HTR-8/SVneo (cell line): ENCODE results near the gene MYH9.
A peak's percentile ranks its signal among the peaks of the same experiment; 100 is the strongest.

Experiments used
- DNase-seq: peaks from one replicate; pipeline ENCODE4 v3.0.0; 2011; ENCODE audit warnings: low spot score, mixed read lengths; ENCODE audit not compliant: insufficient read length
- FAIRE-seq: peaks from 2 replicates; lab custom pipeline; 2011; peaks lifted over from hg19 to GRCh38; lab: Jason Lieb, UNC

Gene MYH9

GRCh38 chr22:36334821-36335603 lies 52.8 kb downstream of the MYH9 start:
- DNase-seq = no peak
- no peak for FAIRE-seq

- DNase-seq = no peak
Measured at GRCh38 chr22:36334081-36334820, 53.5 kb downstream of the MYH9 start.

GRCh38 chr22:36333644-36334043 lies 54.1 kb downstream of the MYH9 start:
- DNase-seq (no peak), FAIRE-seq (no peak)

More at GRCh38 chr22:36334081-36334820, 53.5 kb downstream of the MYH9 start:
- FAIRE-seq = no peak

GRCh38 chr22:36332623-36333332 lies 55.0 kb downstream of the MYH9 start:
- DNase-seq (no peak), FAIRE-seq (no peak)

- no peak for FAIRE-seq
- no peak for DNase-seq
Measured at GRCh38 chr22:36331912-36332622, 55.7 kb downstream of the MYH9 start.

GRCh38 chr22:36331306-36331911 lies 56.4 kb downstream of the MYH9 start:
- FAIRE-seq = no peak
- DNase-seq = peak; percentile 76

- no peak for FAIRE-seq
- DNase-seq = no peak
Measured at GRCh38 chr22:36330655-36331305, 57.0 kb downstream of the MYH9 start.

- FAIRE-seq = no peak
- no peak for DNase-seq
Measured at GRCh38 chr22:36330127-36330526, 57.6 kb downstream of the MYH9 start.

GRCh38 chr22:36329254-36330078 lies 58.3 kb downstream of the MYH9 start:
- FAIRE-seq (peak; percentile 77), DNase-seq (peak; percentile 89)

- DNase-seq = no peak
- FAIRE-seq = no peak
Measured at GRCh38 chr22:36328635-36329253, 59.0 kb downstream of the MYH9 start.

- DNase-seq = no peak
- no peak for FAIRE-seq
Measured at GRCh38 chr22:36327922-36328551, 59.7 kb downstream of the MYH9 start.

GRCh38 chr22:36326178-36327161 lies 61.3 kb downstream of the MYH9 start:
- FAIRE-seq (no peak), DNase-seq (no peak)

- FAIRE-seq (no peak), DNase-seq (no peak)
Measured at GRCh38 chr22:36325154-36326031, 62.4 kb downstream of the MYH9 start.

- no peak for FAIRE-seq
- DNase-seq = no peak
Measured at GRCh38 chr22:36324414-36324813, 63.4 kb downstream of the MYH9 start.

GRCh38 chr22:36323855-36324331 lies 63.9 kb downstream of the MYH9 start:
- FAIRE-seq = no peak
- DNase-seq = no peak
